Lower leg skin (tissue), 4 donors: Measurements from ENCODE around the gene PCDHGC4. TPM values are rescaled to one million over a fixed set of nuclear protein-coding genes. Genes with fewer than 3 reads are reported as not detected.
A peak's percentile ranks its signal among the peaks of the same experiment; 100 is the strongest.

Experiments used
- DNase-seq, 2 donors: peaks; one replicate each; pipeline ENCODE4 v3.0.0-alpha.2; 2019; ENCODE audit warnings: low spot score in 2 of 2
- H3K4me3 ChIP-seq: fragments of 200-600 bp; sonication (generic); 2 replicates; pipeline ENCODE4 v1.5.1; 2017; ENCODE audit warnings: mild to moderate bottlenecking, low read depth; ENCODE audit not compliant: poor library complexity, severe bottlenecking
- POLR2A ChIP-seq, 2 donors: fragments of 450-650 bp; IDR thresholded peaks; one replicate each; pipeline ENCODE4 v1.6.1; 2016 to 2017; ENCODE audit warnings: antibody characterized with exemption in 2 of 2, mild to moderate bottlenecking in 1 of 2, moderate library complexity in 1 of 2
- WGBS, 2 donors: methylation state at CpG; one replicate each; pipeline ENCODE4 v1.1.5; 2018; 5-methylcytosine and 5-hydroxymethylcytosine counted together
- intact Hi-C: fragments of 100-400 bp; cut with DNase I; formaldehyde crosslinking; loops from one replicate; pipeline ENCODE4 v1.15.0; 2023; ENCODE audit warnings: low total_unique reads
- total RNA-seq, 4 donors: library from RNA; depleted of rRNA; stranded (reverse); fragments of >200 nt; gene quantifications; one replicate each; pipeline ENCODE4 v1.1.0, GENCODE V29; 2016
- TF ChIP-seq, protein P1 (sequence below), 3 donors: fragments of 450-650 bp; IDR thresholded peaks; one replicate each; pipeline ENCODE4 v1.5.1; 2016; ENCODE audit warnings: antibody characterized with exemption in 3 of 3, mild to moderate bottlenecking in 3 of 3, moderate library complexity in 2 of 3

Gene PCDHGC4
- total RNA-seq, 4 donors from 2014 or later: 1.2 to 34.5 (median 2.2) TPM

DNA sequence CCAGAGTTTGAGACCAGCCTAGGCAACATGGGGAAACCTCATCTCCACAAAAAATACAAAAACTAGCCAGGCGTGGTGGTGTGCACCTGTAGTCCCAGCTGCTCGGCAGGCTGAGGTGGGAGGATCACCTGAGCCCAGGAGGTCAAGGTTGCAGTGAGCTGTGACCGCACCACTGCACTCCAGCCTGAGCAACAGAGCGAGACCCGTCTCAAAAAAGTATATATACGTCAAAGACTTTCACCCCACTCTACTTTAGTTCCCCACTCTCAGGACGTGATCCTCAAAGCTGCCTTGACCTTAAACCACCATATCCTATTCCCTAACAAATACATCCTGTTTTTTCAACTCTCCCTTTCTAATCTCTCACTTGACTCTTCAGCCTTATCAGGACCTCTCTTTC is 45.0 kb downstream of the PCDHGC4 start:
- WGBS, 2 donors: 95 to 96% methylated on average over 7 of the region's 7 CpGs
- TF ChIP-seq POLR2A (IDR thresholded peaks at IDR 0.05): no peak
- TF ChIP-seq, protein P1, sequence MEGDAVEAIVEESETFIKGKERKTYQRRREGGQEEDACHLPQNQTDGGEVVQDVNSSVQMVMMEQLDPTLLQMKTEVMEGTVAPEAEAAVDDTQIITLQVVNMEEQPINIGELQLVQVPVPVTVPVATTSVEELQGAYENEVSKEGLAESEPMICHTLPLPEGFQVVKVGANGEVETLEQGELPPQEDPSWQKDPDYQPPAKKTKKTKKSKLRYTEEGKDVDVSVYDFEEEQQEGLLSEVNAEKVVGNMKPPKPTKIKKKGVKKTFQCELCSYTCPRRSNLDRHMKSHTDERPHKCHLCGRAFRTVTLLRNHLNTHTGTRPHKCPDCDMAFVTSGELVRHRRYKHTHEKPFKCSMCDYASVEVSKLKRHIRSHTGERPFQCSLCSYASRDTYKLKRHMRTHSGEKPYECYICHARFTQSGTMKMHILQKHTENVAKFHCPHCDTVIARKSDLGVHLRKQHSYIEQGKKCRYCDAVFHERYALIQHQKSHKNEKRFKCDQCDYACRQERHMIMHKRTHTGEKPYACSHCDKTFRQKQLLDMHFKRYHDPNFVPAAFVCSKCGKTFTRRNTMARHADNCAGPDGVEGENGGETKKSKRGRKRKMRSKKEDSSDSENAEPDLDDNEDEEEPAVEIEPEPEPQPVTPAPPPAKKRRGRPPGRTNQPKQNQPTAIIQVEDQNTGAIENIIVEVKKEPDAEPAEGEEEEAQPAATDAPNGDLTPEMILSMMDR (IDR thresholded peaks at IDR 0.05): no peak
- intact Hi-C loops: no loop called here
- DNase-seq: peak in 1 of 2 donors; percentile 13
- H3K4me3 ChIP-seq: no peak overlapping the region

DNA sequence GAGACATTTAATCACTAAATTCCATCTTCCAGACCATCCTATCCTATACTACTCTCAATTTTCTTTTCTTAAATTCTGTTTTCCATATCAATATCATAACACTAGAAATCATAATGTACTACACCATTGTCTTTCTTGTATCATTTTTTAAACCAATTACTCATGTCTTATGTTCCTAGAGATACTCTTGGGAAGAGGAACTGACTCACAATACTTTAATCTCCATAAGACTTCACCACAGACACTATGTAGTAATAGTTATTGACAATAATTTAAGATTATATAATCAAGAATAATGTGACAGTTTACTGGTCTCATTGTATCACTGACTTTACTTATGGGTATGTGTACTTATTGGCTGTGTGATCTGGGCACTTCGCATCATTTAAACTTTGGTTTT is 47.9 kb downstream of the PCDHGC4 start:
- DNase-seq: no peak
- no peak overlapping the region for H3K4me3 ChIP-seq
- 98 to 100% methylated on average over 1 of the region's 1 CpG for WGBS, 2 donors
- TF ChIP-seq, protein P1 (IDR thresholded peaks at IDR 0.05): no peak
- TF ChIP-seq POLR2A (IDR thresholded peaks at IDR 0.05): no peak
- intact Hi-C loops: no loop called here

DNA sequence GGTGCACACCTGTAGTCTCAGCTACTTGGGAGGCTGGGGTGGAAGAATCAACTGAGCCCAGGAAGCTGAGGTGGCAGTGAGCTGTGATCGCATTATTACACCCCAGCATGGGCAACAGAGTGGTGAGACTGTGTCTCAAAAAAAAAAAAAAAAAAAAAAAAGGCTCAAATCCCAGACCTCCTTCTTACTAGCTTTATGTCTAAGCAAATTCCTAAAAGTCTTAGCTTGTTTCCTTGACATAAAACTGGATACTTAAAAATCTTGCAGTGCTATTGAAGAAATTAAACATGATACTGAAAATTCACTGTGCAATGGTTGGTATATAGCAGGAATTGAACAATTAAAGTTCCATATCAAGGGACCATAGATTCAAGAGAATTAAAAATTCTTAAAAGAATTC is 49.1 kb downstream of the PCDHGC4 start:
- no peak for DNase-seq
- intact Hi-C loops: no loop called here
- TF ChIP-seq, protein P1 (IDR thresholded peaks at IDR 0.05): no peak
- no peak overlapping the region for H3K4me3 ChIP-seq
- WGBS, 2 donors: 95 to 100% methylated on average over 1 of the region's 1 CpG

DNA sequence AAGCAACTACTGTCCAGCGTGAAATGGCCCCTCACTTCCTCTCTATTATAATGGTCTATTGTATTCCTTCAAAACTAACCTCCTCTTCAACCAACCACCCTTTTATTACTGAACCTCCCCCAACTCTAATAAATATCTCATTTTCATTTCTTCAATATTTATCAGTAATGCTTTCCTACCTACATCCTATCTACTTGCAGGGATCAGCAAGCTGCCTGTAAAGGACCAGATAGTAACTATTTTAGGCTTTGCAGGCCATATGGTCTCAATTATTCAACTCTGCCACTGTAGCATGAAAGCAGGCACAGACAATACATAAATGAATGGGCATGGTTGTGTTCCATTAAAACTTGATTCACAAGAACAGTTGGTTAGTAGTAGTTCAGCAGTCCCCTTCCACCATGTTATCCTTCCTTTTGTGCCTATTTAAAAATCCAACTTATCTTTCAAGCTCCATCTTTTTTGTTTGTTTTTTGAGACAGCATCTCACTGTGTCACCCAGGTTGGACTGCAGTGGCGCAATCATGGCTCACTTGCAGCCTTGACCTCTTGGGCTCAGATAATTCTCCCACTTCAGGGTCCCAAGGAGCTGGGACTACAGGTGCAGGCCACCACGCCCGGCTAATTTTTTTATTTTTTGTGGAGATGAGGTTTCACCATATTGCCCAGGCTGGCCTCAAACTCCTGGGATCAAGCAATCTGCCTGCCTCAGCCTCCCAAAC is 49.8 kb downstream of the PCDHGC4 start:
- WGBS, 2 donors: 96 to 98% methylated on average over 4 of the region's 4 CpGs
- intact Hi-C loops: no loop called here
- H3K4me3 ChIP-seq: no peak overlapping the region
- DNase-seq: peak in 1 of 2 donors; percentile 5
- TF ChIP-seq, protein P1 (IDR thresholded peaks at IDR 0.05): no peak
- TF ChIP-seq POLR2A (IDR thresholded peaks at IDR 0.05): no peak

Other genes with a start within 250 kb of the PCDHGC4 start
- 1 to 10 TPM in 3 of 4 donors, under 1 TPM in 1; 0.46 to 2.0 (median 1.4) TPM for gene PCDHB15, start 239.6 kb upstream of the PCDHGC4 start, total RNA-seq
- 1 to 10 TPM in 1 of 4 donors, under 1 TPM in 2, not detected in 1; 0.66 to 5.0 (median 0.67) TPM for gene SLC25A2, start 181.0 kb upstream of the PCDHGC4 start, total RNA-seq
- gene TAF7, start 164.2 kb upstream of the PCDHGC4 start, total RNA-seq: 10 to 100 TPM; 46.9 to 76.0 (median 64.9) TPM
- under 1 TPM in 3 of 4 donors, not detected in 1; 0.52 to 0.54 (median 0.53) TPM for gene PCDHGA1, start 154.5 kb upstream of the PCDHGC4 start, total RNA-seq
- 1 to 10 TPM; 1.4 to 5.3 (median 1.9) TPM for gene PCDHGA2, start 146.3 kb upstream of the PCDHGC4 start, total RNA-seq
- gene PCDHGA3, start 141.2 kb upstream of the PCDHGC4 start, total RNA-seq: 1 to 10 TPM; 1.0 to 3.5 (median 2.9) TPM
- gene PCDHGB1, start 134.9 kb upstream of the PCDHGC4 start, total RNA-seq: 1 to 10 TPM in 3 of 4 donors, under 1 TPM in 1; 0.30 to 1.3 (median 1.1) TPM
- gene PCDHGA4, start 130.0 kb upstream of the PCDHGC4 start, total RNA-seq: 1 to 10 TPM in 3 of 4 donors, under 1 TPM in 1; 0.25 to 4.3 (median 2.4) TPM
- 1 to 10 TPM; 2.1 to 4.0 (median 2.6) TPM for gene PCDHGB2, start 125.0 kb upstream of the PCDHGC4 start, total RNA-seq
- gene PCDHGA5, start 120.9 kb upstream of the PCDHGC4 start, total RNA-seq: 1 to 10 TPM in 3 of 4 donors, under 1 TPM in 1; 0.51 to 3.4 (median 1.6) TPM
- 1 to 10 TPM; 3.0 to 7.9 (median 4.8) TPM for gene PCDHGB3, start 114.8 kb upstream of the PCDHGC4 start, total RNA-seq
- gene PCDHGA6, start 111.1 kb upstream of the PCDHGC4 start, total RNA-seq: 1 to 10 TPM; 2.5 to 3.7 (median 3.6) TPM
- 1 to 10 TPM; 2.2 to 2.5 (median 2.5) TPM for gene PCDHGA7, start 102.3 kb upstream of the PCDHGC4 start, total RNA-seq
- gene PCDHGB4, start 97.3 kb upstream of the PCDHGC4 start, total RNA-seq: 1 to 10 TPM; 5.2 to 8.9 (median 8.4) TPM
- 1 to 10 TPM in 3 of 4 donors, under 1 TPM in 1; 0.97 to 2.2 (median 1.6) TPM for gene PCDHGA8, start 92.4 kb upstream of the PCDHGC4 start, total RNA-seq
- gene PCDHGB5, start 87.1 kb upstream of the PCDHGC4 start, total RNA-seq: 10 to 100 TPM; 12.3 to 17.6 (median 14.6) TPM
- 1 to 10 TPM; 5.6 to 8.2 (median 6.3) TPM for gene PCDHGA9, start 82.3 kb upstream of the PCDHGC4 start, total RNA-seq
- gene PCDHGB6, start 77.0 kb upstream of the PCDHGC4 start, total RNA-seq: 1 to 10 TPM; 4.4 to 7.4 (median 6.6) TPM
- 10 to 100 TPM in 1 of 4 donors, 1 to 10 TPM in 3; 6.8 to 11.7 (median 8.3) TPM for gene PCDHGA10, start 72.0 kb upstream of the PCDHGC4 start, total RNA-seq
- gene PCDHGB7, start 67.4 kb upstream of the PCDHGC4 start, total RNA-seq: 10 to 100 TPM in 2 of 4 donors, 1 to 10 TPM in 2; 8.0 to 11.3 (median 10.1) TPM
- 1 to 10 TPM; 3.2 to 6.9 (median 3.7) TPM for gene PCDHGA11, start 64.0 kb upstream of the PCDHGC4 start, total RNA-seq
- gene PCDHGA12, start 54.5 kb upstream of the PCDHGC4 start, total RNA-seq: 1 to 10 TPM; 3.4 to 9.1 (median 6.3) TPM
- 10 to 100 TPM; 45.5 to 80.8 (median 49.7) TPM for gene PCDHGC3, start 9.1 kb upstream of the PCDHGC4 start, total RNA-seq
- 1 to 10 TPM; 1.1 to 1.7 (median 1.7) TPM for gene PCDHGC5, start 4.1 kb downstream of the PCDHGC4 start, total RNA-seq
- 100 to 1,000 TPM in 1 of 4 donors, 10 to 100 TPM in 3; 64.9 to 101 (median 88.7) TPM for gene DIAPH1, start 134.0 kb downstream of the PCDHGC4 start, total RNA-seq
- 10 to 100 TPM; 49.4 to 66.4 (median 52.7) TPM for gene HDAC3, start 151.8 kb downstream of the PCDHGC4 start, total RNA-seq
- gene RELL2, start 152.0 kb downstream of the PCDHGC4 start, total RNA-seq: 10 to 100 TPM in 2 of 4 donors, 1 to 10 TPM in 2; 5.9 to 11.4 (median 9.0) TPM
- 100 to 1,000 TPM in 2 of 4 donors, 10 to 100 TPM in 2; 72.1 to 136 (median 101) TPM for gene FCHSD1, start 166.4 kb downstream of the PCDHGC4 start, total RNA-seq
- gene ARAP3, start 197.2 kb downstream of the PCDHGC4 start, total RNA-seq: 1 to 10 TPM; 2.1 to 4.2 (median 3.7) TPM